HG03558 (cell line): Measurements from ENCODE around the gene NYNRIN.
"Not testable (repeated sequence)": the region's sequence is repeated elsewhere in the genome, so short reads cannot be mapped to it uniquely, and the experiment has no call there.

ENCODE experiments used
- ATAC-seq: cut with Tn5 transposase; IDR thresholded peaks from one replicate; pipeline ENCODE4 v1.9.1; 2021; ENCODE audit warnings: moderate number of reproducible peaks; ENCODE audit not compliant: unreplicated experiment; ENCODE audit errors: extremely low read depth

The NYNRIN gene

DNA sequence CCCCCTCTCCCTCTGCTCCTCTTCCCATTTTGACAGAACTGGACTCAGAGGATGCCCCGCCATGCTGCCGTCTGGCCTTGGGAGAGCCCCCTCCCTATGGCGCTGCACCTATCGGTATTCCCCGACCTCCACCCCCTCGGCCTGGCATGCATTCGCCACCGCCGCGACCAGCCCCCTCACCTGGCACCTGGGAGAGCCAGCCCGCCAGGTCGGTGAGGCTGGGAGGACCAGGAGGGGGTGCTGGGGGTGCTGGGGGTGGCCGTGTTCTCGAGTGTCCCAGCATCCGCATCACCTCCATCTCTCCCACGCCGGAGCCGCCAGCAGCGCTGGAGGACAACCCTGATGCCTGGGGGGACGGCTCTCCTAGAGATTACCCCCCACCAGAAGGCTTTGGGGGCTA lies 29.3 kb upstream of the NYNRIN start:
- no peak for ATAC-seq

DNA sequence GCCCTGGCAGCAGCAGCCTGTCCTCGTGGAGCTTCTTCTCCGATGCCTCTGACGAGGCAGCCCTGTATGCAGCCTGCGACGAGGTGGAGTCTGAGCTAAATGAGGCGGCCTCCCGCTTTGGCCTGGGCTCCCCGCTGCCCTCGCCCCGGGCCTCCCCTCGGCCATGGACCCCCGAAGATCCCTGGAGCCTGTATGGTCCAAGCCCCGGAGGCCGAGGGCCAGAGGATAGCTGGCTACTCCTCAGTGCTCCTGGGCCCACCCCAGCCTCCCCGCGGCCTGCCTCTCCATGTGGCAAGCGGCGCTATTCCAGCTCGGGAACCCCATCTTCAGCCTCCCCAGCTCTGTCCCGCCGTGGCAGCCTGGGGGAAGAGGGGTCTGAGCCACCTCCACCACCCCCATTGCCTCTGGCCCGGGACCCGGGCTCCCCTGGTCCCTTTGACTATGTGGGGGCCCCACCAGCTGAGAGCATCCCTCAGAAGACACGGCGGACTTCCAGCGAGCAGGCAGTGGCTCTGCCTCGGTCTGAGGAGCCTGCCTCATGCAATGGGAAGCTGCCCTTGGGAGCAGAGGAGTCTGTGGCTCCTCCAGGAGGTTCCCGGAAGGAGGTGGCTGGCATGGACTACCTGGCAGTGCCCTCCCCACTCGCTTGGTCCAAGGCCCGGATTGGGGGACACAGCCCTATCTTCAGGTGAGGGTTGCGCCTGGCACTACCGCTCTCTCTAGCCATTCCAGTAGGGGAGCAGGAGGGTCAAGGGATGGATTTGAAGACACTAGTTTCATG lies 28.7 kb upstream of the NYNRIN start:
- no peak for ATAC-seq

DNA sequence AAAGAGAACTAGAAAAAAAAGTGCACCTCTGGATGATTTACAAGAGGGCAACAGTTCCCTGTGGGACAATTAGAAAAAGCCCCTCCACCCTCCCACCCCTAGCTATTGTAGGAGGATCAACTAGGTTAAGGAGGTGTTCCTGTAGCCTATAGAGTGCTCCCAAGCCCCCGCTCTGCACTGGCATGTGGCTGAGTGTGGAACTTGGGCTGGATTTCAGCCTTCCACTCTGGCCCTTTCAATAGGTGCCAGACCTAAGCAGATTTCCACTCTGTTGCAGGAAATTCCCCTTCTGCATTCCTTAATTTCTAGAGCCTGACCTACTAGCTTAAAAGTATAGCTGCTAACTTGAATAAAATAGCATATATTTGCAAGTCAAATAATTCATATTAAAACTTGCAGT lies 28.1 kb upstream of the NYNRIN start:
- ATAC-seq: no peak

DNA sequence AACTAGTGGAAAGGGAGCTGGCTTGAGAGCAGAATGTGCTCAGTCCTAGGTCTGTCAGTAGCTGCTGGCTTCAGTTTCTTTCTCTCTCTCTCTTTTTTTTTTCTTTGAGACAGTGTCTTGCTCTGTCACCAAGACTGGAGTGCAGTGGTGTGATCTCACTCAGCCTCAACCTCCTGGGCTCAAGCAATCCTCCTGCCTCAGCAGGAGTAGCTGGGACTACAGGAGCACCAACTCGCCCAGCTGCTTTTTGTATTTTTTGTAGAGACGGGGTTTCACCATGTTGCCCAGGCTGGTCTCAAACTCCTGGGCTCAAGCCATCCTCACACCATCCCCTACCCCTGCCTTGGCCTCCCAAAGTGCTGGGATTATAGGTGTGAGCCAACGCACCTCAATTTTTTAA lies 27.2 kb upstream of the NYNRIN start:
- not testable (repeated sequence) for ATAC-seq

DNA sequence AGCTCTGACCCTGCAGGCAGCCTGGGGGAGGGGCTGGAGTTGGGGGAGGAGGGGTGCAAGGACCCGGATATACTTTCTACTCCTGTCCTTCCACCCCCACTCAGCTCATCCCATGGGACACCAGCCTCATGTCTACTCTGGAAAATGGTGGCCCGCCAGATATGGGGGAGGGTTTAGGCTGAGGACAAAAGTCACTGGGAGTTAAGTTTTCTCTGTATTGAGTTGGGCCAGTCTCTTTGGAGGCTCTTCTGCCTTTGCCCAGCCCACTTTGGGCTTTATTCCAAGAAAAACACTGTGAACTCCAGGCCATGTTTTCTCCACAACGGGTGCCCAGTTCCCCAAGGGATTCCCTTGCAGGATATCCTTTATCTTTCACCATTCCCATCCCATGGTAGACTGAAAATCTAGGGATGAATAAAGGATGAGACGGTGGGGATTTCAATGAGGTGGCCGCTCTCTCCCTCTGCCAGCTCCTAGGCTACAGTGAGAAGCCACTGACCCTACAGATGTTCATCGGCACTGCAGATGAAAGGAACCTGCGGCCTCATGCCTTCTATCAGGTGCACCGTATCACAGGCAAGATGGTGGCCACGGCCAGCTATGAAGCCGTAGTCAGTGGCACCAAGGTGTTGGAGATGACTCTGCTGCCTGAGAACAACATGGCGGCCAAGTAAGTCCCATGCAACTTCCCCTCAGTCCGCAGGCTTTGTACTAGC lies 25.9 kb upstream of the NYNRIN start:
- ATAC-seq: no peak

DNA sequence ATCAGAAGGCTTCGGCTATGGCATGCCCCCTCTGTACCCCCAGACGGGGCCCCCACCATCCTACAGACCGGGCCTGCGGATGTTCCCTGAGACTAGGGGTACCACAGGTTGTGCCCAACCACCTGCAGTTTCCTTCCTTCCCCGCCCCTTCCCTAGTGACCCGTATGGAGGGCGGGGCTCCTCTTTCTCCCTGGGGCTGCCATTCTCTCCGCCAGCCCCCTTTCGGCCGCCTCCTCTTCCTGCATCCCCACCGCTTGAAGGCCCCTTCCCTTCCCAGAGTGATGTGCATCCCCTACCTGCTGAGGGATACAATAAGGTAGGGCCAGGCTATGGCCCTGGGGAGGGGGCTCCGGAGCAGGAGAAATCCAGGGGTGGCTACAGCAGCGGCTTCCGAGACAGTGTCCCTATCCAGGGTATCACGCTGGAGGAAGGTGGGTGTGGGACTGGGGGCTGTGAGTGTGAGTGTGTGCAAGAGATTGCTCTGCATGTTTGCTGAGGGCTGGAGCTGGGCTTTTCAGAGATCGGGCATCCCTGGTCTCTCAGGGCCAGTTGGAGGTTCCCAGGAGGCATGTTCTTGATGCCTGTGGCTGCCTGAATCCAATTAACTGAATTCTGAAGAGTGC lies 22.2 kb upstream of the NYNRIN start:
- ATAC-seq: no peak

DNA sequence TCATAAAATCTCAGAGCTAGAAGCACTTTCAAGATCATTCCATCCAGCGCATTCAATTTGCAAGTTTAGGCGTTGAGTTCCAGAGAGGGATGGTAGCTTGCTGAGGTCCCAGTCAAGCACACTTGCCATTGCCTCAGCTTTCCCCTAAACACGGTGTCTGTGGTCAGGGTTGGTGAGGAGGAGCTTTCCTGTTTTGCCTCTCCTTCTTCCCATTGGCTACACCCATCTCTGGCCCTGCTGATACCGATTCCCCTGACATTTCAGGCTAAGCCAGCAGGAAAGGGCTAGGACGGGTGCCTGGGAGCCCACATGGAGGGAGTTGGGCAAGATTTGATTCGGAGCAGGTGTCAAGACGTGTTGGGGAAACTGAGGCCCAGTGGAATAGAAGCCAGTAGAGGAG lies 21.7 kb upstream of the NYNRIN start:
- no peak for ATAC-seq

DNA sequence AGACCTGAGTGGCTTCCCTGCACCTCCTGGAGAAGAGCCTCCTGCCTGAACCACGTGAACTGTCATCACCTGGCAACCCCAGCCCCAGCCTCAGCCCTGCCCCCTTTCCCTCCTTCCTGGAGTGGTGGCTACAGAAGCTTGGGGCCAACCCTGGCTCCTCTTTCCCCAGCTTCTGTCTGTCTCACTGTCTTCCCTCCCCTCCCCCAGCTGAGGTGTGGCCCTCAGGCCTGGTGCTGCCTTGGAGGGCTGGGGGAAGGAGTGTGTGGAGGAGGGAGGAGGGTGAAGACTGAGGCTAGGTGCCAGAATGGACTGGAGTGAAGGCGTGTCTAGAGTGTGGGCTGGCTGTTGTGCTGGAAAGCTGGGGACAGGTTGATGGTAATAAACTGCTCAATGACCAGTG lies 21.1 kb upstream of the NYNRIN start:
- ATAC-seq: no peak

DNA sequence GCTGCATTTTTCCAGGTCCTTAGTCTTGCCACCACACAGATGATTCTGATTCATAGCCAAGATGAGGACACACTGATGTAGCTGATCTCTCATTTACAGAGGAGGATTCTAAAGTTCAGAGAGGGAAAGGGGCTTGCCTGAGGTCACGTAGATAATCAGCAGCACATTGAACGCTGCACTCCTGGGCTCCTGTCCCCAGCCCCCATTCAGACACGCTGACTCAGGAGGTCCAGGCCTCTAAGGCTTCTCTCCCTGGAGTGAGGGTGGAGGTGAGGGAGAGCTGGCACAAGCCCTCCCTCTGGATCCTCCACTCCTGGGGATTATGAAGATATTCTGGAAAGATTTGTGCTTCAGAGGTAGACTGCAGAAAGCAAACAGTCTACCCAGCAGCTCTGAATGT lies 20.5 kb upstream of the NYNRIN start:
- ATAC-seq: no peak

DNA sequence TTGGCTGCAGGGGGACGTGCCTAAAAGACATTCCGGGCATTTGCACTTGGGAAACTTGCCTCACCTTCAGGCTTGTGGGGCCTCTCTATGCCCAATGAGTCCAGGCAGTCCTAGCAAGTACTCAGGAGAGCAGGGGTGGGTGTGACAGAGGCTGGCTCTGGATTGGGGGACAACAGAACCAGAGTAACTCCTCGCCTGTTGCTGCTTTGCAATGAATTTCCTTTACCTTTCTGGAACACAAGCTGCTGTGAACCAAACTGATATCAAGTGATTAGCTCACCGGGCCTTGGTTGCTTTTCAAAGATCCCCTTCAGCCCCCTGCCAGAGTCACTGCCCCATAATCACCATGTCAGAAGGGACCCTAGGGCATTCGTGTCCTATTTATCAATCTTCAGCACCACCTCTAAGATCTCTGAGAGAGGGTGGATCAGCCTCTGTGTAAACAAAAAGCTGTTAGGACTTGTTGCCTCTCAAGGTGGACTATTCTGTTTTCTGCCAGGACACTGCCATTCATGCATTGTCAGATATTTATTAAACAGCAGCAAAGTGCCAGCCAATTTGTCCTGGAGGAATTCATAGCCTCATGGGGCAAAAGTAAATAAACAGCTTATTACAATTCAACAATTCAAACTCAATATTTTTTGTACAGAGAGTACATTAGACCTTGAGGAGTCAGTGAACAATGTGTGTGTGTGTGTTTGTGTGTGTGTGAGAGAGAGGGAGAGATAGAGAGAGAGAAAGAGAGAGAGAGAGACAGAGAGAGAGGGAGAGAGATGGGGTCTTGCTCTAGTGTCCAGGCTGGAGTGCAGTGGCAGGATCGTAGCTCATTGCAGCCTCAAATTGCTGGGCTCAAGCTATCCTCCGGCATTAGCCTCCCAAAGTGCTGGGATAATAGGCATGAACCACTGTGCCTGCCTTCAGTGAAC lies 19.6 kb upstream of the NYNRIN start:
- ATAC-seq: no peak

DNA sequence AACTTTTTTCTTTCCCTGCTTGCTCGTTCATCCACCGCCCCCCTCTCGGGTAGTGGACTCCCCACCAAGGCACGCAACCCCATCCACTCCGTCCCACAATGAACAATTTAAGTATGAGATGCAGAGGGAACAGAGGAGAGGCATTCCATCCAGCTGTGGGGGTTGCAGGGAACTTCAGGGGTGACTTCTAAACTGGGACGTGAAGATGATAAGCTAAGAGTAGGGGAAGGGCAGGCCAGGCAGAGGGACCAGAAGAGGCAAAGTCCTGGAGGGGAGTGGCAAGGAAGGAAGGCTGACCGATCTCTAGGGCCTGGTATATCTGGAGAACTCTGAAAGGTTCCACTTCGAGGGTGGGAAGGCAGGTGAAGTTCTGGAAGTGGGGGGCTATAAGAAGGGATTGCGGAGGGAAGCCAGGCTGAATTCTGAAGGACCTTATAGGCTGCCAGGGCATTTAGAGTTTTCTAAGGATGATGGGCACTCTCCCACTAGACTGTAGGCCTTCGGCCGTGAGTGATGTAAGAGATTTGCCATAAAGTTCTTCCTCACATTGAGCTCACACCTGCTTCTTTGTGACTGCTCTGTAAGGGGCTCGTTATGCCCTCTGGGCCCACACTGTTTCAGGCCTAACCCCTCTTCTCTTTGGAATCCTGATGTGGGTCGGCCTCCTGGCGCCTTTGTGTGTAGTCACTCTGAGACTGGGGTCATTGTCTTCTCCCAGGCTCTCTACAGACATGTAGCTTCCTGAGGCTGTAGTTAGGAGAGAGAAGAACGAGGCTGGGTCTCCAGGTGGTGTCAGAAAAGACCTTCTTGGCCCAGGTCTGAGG lies 18.7 kb upstream of the NYNRIN start:
- ATAC-seq: no peak

DNA sequence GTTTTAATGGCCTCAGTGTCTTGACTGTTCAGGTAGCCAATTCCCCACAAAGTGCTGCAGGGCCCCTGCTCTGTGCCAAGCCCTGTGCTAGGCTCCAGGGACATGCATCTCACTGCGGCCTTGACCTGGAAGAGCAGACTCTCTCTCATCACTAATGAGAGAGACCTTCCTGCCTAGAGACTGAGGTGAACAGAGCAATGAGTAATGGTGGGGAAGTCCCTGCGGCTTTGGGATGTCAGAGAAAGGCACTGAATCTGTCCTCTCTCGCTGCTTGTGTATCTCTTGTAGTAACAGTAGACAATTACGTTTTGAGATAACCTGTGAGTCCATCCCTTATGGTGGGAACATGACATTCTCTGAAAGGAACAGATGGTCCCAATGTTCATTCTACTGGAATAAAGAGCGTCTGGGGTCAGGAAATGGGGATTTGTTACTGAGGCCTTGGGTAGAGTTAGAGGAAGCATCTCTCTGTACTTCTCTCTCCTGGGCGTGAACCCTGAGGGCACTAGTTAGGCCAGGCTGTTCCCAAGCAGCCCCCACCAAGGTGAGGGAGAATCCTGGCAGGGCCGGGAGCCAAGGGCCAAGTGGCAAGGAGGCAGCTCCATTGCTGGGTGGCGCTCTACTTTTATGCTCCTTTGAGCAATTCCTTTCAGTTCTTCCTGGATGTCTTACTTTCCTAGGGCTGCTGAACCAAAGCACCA lies 17.3 kb upstream of the NYNRIN start:
- no peak for ATAC-seq

DNA sequence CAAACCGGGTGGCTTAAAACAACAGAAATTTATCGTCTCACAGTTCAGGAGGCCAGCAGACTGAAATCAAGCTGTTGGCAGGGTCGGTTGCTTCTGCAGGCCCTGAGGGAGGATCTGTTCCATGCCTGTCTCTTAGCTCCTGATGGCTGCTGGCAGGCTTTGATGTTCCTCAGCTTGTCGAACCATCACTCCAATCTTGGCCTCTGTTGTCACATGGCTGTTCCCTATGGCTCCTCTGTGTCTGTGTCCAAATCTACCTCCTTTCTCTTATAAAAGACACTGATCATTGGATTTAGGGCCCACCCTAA lies 16.8 kb upstream of the NYNRIN start:
- ATAC-seq: no peak

DNA sequence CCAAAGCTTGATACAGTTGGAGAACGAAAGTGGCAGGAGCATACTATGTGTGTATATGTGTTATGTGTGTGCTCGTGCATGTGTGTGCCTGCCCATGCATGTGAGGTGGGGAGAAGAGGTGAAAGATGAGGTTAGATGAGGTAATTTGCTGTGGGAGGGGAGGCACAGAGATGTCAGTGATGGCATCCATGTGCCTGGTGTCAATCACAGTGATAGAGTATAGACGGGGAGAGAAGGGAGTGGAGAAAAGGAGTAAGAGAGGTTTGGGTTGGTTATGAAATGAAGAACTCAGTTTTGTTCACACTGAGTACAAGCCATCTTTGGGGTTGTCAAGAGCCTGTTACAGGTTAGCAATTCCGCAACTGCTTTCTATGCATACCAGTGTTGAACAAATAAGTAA lies 14.6 kb upstream of the NYNRIN start:
- ATAC-seq: no peak

DNA sequence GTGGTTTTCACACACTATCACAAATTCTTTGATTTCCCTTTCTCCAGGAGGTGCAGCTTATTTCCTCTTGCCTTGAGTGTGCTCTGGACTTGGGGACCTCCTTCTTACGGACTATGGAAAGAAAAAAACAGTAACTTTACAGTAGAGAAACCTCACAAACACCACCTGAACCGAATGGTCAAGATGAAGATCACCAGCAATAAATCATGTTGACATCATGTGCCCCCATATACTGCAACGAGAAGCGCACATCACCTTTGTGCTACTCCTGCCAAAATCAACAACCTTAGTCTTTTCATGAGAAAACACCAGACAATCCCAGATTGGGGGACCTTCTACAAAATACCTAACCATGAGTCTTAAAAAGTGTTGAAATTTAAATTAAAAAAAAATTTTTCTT lies 13.3 kb upstream of the NYNRIN start:
- ATAC-seq: no peak

DNA sequence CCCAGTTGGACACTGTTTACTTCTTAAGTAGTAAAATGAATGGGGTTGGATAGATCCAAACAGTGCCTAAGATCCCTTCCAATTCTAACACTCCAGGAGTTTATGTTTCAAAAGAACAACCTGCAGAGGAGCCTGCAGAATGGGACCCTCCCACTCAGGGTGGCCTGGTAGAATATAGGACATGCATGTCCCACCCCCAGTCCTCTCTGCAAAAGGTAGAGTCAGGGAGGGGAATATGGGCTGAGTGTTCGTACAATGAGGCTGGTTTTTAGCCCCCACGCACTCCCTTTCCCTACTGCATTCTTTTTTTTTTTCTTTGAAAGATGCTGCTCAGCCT lies 11.8 kb upstream of the NYNRIN start:
- no peak for ATAC-seq

DNA sequence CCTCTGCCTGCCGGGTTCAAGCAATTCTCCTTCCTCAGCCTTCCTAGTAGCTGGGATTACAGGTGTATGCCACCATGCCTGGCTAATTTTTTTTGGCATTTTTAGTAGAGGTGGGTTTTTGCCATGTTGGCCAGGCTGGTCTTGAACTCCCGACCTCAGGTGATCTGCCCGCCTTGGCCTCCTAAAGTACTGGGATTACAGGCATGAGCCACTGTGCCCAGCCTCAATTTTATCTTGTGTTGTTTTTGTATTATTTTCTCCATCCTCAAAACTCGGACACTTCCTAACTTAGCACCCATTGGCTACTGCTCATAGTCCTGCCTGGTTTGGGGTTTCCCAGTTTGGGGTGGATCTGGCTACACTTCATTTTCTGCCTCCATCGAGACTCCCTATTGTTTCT lies 11.2 kb upstream of the NYNRIN start:
- not testable (repeated sequence) for ATAC-seq

DNA sequence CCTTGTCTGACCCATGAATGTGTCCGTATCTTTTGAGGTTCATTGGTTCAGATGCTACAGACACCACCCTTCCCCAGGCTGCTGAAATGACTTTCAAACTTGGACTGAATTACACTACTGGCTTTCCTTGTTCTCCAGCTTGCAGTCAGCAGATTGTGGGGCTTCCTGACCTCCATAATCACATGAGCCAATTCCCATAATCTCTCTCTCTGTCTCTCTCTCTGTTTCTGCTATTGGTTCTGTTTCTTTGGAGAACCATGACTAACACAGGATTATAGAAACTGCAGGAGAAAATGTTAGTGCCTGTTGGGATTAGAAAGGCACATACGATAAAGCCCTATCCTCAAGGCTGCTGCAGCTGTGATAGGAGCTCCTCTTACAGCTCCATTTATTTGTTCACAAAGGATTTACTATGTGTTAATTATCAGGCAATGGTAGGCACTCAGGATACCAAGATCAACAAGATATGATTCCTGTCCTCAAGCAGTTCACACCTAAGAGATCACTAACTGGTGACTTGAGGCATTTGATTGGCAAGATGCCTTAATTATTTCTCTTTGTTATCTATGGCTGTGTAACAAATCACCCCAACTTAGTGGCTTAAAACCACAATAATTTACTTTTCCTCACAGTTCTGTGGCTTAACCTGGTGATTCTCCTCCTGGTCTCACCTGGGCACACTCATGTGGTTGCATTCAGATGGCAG lies 10.2 kb upstream of the NYNRIN start:
- no peak for ATAC-seq
